ACC112 (cell line): ENCODE data around the gene STARD13.

Experiments
- H2AFZ ChIP-seq: fragments of 200-600 bp; sonication (generic); one replicate; pipeline ENCODE4 v1.6.0; 2017; ENCODE audit warnings: antibody characterized with exemption, low read length; ENCODE audit not compliant: unreplicated experiment
- H3K27ac ChIP-seq: fragments of 200-600 bp; sonication (generic); 2 replicates; pipeline ENCODE4 v1.5.1; 2014; ENCODE audit warnings: low read depth, mild to moderate bottlenecking, antibody characterized with exemption, low read length, moderate library complexity
- H3K27me3 ChIP-seq: fragments of 200-600 bp; sonication (generic); 2 replicates; pipeline ENCODE4 v1.6.1; 2014; ENCODE audit warnings: mild to moderate bottlenecking, antibody characterized with exemption, low read length, moderate library complexity, mixed read lengths; ENCODE audit not compliant: insufficient read depth
- H3K36me3 ChIP-seq: fragments of 200-600 bp; sonication (generic); 2 replicates; pipeline ENCODE4 v1.6.1; 2016; ENCODE audit warnings: mild to moderate bottlenecking, antibody characterized with exemption, low read length, moderate library complexity, mixed read lengths; ENCODE audit not compliant: insufficient read depth
- H3K4me1 ChIP-seq: fragments of 200-600 bp; sonication (generic); one replicate; pipeline ENCODE4 v1.6.1; 2016; ENCODE audit warnings: low read length, mixed read lengths; ENCODE audit not compliant: insufficient read depth, unreplicated experiment, control insufficient read depth
- H3K4me3 ChIP-seq: fragments of 200-600 bp; sonication (generic); 2 replicates; pipeline ENCODE4 v1.5.1; 2014; ENCODE audit warnings: mild to moderate bottlenecking, low read depth, low read length
- H3K79me2 ChIP-seq: fragments of 200-600 bp; sonication (generic); one replicate; pipeline ENCODE4 v1.6.0; 2016; ENCODE audit warnings: low read length; ENCODE audit not compliant: control insufficient read depth, unreplicated experiment, insufficient read depth

The STARD13 gene

DNA sequence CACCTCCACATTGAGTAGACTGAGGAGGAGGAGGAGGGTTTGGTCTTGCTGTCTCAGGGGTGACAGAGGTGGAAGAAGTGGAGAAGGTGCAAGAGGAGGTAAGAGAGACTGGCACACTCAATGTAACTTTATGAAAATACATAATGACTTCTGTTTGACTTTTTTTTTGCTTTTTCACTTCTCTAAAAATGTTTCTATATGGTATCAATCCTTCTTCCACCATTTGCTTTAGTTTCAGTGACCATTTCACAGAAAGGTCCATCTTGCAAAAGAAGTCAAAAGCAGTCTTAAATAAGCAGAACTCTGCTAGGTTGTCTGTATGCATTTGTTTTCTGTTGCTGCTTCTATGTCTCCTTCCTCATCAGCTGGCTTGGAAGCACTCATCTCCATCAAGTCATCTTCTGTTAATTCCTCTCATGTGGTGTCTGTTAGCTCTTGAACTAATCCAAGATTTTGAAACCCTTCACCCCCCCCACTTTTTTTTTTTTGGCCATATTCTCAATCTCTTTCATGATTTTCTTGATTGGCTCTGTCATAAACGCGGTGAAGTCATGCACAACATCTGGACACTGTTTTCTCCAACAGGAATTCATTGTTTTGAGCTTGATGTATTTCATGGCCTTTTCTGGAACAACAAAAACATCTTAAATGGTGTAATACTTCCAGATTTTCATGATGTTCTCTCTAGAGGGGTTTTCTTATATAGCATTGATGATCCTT lies 188.5 kb downstream of the STARD13 start:
- H3K27ac ChIP-seq: no peak overlapping the region
- no peaks in the 10 kb centered on the region for H3K79me2 ChIP-seq
- H3K36me3 ChIP-seq: no peaks in the 10 kb centered on the region
- H3K27me3 ChIP-seq: no peaks in the 10 kb centered on the region
- H3K4me3 ChIP-seq: no peak overlapping the region
- H2AFZ ChIP-seq: no peak overlapping the region
- H3K4me1 ChIP-seq: no peaks in the 10 kb centered on the region

DNA sequence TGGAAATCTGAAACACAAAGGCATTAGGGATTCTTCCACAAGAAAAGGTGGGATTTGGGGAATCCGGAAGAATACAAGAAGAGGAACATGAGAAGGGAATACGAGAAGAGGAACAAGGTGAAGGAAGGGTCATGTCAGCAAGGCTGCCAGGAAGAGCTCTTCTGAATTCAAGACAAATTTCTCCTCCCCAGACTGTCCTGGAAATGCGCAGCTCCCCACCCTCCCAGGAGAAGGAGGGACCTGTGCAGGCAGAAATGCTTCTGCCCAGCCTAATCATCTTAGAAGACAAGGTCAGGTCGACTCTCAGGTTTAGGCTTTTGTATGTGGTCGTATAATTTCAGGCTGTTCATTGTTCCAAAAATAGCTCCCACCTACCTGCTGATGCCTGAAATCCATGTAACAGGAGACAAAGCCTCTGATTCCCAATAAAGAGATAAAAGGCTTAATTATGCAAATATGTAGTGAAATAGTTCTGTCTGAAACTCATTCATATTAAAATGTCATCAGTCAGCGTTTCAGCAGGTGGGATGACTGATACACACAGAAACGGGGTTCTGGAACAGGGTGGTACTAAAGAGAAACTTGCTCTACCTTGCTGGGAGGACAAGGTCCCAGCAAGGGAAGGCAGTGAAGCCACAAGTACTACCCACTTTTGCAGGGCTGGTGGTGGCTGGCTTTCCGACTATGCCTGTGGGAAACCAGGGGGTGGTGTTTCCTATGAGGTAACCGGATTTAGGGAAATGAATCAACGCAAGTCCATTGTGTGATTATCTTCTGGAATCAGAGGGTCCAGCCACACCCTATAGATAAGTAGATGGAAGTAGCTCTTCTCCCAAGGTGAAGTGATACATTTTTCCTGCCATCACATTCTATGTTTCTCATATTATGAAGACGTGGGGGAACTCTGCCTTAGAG lies 193.2 kb downstream of the STARD13 start:
- Histone ChIP-seq H3K79me2 (no peaks in the 10 kb centered on the region), H3K27ac (no peak overlapping the region), H3K4me3 (no peak overlapping the region), H3K36me3 (no peaks in the 10 kb centered on the region), H2AFZ (no peak overlapping the region), H3K4me1 (peaks cover 12% of the 10 kb centered on the region), H3K27me3 (no peaks in the 10 kb centered on the region)

DNA sequence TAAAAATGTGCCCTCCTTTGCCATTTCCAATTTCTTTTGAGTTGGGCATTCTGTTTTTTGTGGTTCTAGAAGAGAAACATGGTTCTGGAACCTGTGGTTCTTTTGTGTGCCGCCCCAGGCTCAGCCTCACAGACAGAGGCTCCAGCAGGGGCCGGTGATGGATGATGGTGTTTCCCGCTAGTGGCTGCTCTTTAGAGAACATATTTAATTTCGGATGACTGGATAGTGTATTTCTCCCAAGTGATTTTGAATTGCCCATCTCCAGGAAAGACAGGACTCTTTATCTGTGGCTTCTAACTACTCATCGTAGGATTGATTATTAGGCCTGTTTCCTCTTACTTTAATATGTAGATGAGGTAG lies 194.2 kb downstream of the STARD13 start:
- Histone ChIP-seq H3K27me3 (no peaks in the 10 kb centered on the region), H3K4me1 (peaks cover 21% of the 10 kb centered on the region), H3K4me3 (no peak overlapping the region), H3K79me2 (no peaks in the 10 kb centered on the region), H3K27ac (no peak overlapping the region), H3K36me3 (no peaks in the 10 kb centered on the region), H2AFZ (no peak overlapping the region)

DNA sequence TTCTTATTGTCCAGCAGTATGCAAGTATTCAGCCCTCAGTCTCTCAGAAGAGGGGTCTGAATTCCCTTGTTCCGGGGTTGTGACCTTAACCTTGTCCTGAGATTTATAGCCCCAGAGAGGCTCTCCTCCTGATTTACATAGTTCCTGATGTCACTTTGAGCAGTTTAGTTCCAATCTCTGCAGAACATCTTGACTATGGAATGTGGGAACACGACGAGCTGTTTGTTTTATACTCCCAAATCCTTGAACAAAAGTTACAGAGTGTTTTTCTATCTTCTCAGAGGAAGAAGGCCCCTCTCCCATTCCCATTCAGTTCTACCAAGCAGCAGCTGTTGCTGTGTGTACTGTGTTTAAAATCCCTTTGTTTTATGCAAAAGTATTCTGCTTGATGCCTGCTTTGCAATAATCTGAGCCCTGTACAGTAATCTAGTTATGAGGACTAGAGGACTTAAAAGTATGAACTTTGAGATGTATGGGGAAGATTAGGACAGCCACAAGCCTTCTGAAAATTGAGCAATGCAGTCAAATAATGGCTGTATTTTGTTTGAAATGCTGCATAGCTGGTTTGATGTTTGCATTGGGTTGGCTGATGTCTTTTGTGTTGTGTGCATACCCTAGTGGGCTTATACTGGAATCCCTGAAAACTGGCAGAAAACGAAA lies 194.7 kb downstream of the STARD13 start:
- Histone ChIP-seq H3K27ac (no peak overlapping the region), H3K27me3 (no peaks in the 10 kb centered on the region), H3K4me1 (peaks cover 24% of the 10 kb centered on the region), H3K36me3 (no peaks in the 10 kb centered on the region), H2AFZ (no peak overlapping the region), H3K79me2 (no peaks in the 10 kb centered on the region), H3K4me3 (no peak overlapping the region)

DNA sequence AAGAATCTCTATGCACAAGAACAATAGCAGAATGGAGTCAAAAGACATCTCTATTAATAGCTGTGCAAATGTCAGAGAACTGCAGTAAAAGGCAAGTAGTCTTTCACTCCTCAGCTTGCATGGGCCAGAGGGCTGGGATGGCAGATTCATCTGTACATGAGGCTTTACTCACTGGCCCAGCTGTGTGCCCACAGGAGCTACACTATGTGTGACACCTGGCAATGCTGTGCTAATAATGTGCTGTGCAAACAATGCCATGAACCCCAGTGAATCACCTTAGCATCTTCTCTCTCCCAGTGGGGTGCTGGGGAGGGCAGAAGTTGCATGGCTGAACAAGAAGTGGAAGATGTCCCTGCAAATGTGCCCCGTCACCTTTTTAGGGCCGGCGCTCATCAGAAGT lies 196.2 kb downstream of the STARD13 start:
- no peak overlapping the region for H3K27ac ChIP-seq

DNA sequence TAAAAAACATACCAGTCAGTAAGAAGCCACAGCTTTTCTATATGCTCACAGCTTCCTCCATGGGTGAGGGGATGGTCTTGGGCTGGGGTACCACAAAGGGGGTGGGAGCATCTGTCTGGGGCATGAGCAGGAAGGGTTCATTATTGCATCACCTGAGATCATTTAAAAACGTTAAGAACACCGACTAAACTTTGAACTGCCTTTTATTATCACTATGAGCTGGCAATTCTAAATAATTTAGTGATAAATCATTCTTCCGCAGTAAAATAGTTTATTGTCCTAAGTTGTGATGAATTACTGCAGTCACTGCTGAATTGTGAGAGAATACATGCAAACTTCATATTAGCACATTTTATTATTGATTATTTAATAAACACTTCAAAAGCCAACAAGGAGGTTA lies 197.8 kb downstream of the STARD13 start:
- Histone ChIP-seq H3K4me3 (no peak overlapping the region), H3K79me2 (no peaks in the 10 kb centered on the region), H3K27ac (no peak overlapping the region), H3K27me3 (peaks cover 2% of the 10 kb centered on the region; the same call in 1 of the 2 replicates), H3K36me3 (no peaks in the 10 kb centered on the region), H2AFZ (no peak overlapping the region), H3K4me1 (peaks cover 24% of the 10 kb centered on the region)

More for the DNA sequence above, 196.2 kb downstream of the STARD13 start:
- Histone ChIP-seq H3K4me3 (no peak overlapping the region), H2AFZ (no peak overlapping the region), H3K79me2 (no peaks in the 10 kb centered on the region), H3K27me3 (peaks cover 2% of the 10 kb centered on the region; the same call in 1 of the 2 replicates), H3K4me1 (peaks cover 24% of the 10 kb centered on the region), H3K36me3 (no peaks in the 10 kb centered on the region)

DNA sequence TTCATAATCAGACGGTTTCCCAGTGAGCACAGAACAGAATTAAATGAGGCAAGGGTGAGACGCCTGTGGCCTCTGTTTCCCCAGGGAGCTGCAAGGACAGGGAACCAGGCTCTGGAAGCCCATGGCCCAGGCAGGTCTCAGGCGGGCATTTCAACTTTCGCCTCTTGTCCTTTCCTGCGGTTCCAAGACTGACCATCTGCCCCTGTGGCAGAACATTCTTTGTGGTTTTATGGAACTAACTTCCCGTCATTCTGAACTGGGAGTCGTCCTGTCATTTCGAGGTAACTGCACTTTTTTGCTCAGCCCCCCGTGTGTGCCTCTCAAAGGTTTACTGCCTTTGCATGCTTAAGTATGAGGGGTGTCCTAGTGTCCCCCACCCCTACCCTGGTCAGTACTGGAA lies 198.5 kb downstream of the STARD13 start:
- peaks cover 30% of the 10 kb centered on the region for H3K4me1 ChIP-seq
- H2AFZ ChIP-seq: no peak overlapping the region
- H3K36me3 ChIP-seq: no peaks in the 10 kb centered on the region
- no peak overlapping the region for H3K4me3 ChIP-seq
- H3K27me3 ChIP-seq: peaks cover 2% of the 10 kb centered on the region; the same call in 1 of the 2 replicates
- H3K79me2 ChIP-seq: no peaks in the 10 kb centered on the region
- H3K27ac ChIP-seq: no peak overlapping the region

DNA sequence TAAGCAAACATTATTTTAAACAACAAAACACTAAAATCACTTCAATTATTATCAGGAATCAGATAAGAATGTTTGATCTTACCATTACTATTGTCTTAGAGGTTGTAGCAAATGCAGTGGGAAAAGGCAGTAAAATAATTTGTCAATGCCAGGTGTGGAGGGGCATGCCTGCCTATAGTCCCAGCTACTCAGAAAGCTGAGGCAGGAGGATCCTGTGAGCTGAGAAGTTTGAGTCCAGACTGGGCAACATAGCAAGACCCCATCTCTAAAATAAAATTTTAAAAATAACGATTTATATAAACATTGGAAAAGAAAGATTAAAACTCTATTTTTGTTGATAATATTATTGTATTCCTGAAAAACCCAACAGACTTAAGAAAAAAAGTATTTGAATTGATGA lies 202.5 kb downstream of the STARD13 start:
- H3K79me2 ChIP-seq: no peaks in the 10 kb centered on the region
- H3K36me3 ChIP-seq: no peaks in the 10 kb centered on the region
- no peak overlapping the region for H2AFZ ChIP-seq
- peaks cover 40% of the 10 kb centered on the region for H3K4me1 ChIP-seq
- no peak overlapping the region for H3K4me3 ChIP-seq
- H3K27ac ChIP-seq: no peak overlapping the region
- peaks cover 2% of the 10 kb centered on the region; the same call in 1 of the 2 replicates for H3K27me3 ChIP-seq

DNA sequence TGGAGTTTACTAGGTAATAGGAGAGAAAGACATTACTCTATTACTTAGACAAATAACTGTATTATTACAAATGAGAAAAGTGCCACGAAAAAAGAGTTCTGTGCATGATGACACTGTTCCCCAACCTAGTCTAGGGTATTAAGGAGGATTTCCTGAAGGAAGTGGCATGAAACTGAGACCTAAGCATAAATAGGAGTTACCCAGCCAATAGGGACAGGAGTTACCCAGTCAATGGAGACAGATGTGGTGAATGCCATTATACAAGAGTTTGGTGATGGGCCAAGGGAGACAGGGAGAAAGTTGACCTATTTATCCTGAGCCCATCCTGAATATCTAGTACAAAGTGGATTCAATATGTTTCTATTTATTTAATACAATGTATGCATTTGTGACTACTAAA lies 203.9 kb downstream of the STARD13 start:
- Histone ChIP-seq H3K4me1 (peaks cover 26% of the 10 kb centered on the region), H3K79me2 (no peaks in the 10 kb centered on the region), H3K27ac (no peak overlapping the region), H2AFZ (no peak overlapping the region), H3K27me3 (peaks cover 2% of the 10 kb centered on the region; the same call in 1 of the 2 replicates), H3K36me3 (no peaks in the 10 kb centered on the region), H3K4me3 (peak overlapping the region; percentile 37; the same call in 1 of the 2 replicates)

DNA sequence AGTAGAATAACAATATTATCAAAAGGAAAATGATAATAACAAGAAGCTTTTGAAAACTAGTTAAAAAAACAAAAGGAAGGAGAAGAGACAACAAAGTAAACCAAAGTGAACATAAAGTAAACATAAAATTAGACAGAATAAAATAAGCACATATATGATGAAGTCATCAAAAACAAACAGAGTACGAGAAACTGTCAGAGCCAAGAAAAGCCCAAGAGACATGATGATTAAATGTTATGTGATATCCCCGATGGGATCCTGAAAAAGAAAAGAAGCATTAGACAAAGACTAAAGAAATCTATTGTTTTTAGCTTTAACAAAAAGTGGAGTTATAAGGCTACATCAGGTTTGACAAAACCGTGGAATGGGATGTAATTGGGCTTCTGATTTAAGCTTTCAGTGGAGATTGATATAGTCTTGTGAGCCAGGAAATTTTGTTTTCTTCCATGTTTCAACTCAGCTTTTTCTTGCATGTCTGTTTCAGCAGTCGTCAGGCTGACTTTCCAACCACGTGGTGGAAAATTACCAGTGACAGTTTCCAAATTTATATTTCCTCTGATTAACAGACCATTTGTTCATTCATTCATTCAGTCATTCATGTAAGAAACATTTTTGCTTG lies 204.5 kb downstream of the STARD13 start:
- Histone ChIP-seq H3K36me3 (no peaks in the 10 kb centered on the region), H3K27ac (no peak overlapping the region), H3K4me1 (peaks cover 21% of the 10 kb centered on the region), H3K79me2 (no peaks in the 10 kb centered on the region), H3K4me3 (peak overlapping the region; percentile 37; the same call in 1 of the 2 replicates), H3K27me3 (peaks cover 2% of the 10 kb centered on the region; the same call in 1 of the 2 replicates), H2AFZ (no peak overlapping the region)
